Ishikawa (cell line): Measurements from ENCODE around the gene CDKN2A.

Experiments used
- CEBPB ChIP-seq: IDR thresholded peaks from 2 replicates; pipeline ENCODE4 v1.6.1; 2012
- CREB1 ChIP-seq: IDR thresholded peaks from 2 replicates; pipeline ENCODE4 v1.6.1; 2012; ENCODE audit warnings: low read depth
- EGR1 ChIP-seq: IDR thresholded peaks from 2 replicates; pipeline ENCODE4 v1.6.1; 2012
- EP300 ChIP-seq: IDR thresholded peaks from 2 replicates; pipeline ENCODE4 v1.6.1; 2012; ENCODE audit warnings: borderline replicate concordance
- FOXM1 ChIP-seq: IDR thresholded peaks from 2 replicates; pipeline ENCODE4 v1.6.1; 2012; ENCODE audit warnings: low read depth, borderline replicate concordance
- MAX ChIP-seq: IDR thresholded peaks from 2 replicates; pipeline ENCODE4 v1.6.1; 2012
- NFIC ChIP-seq: IDR thresholded peaks from 2 replicates; pipeline ENCODE4 v1.6.1; 2012
- RAD21 ChIP-seq: IDR thresholded peaks from 2 replicates; pipeline ENCODE4 v1.6.1; 2012; ENCODE audit warnings: low read depth
- REST ChIP-seq: IDR thresholded peaks from 2 replicates; pipeline ENCODE4 v1.6.1; 2012; ENCODE audit warnings: low read depth, mild to moderate bottlenecking
- TAF1 ChIP-seq: IDR thresholded peaks from 2 replicates; pipeline ENCODE4 v1.6.1; 2012; ENCODE audit warnings: low read depth, mild to moderate bottlenecking
- TCF12 ChIP-seq: IDR thresholded peaks from 2 replicates; pipeline ENCODE4 v1.6.1; 2012; ENCODE audit warnings: low read depth
- TEAD4 ChIP-seq: IDR thresholded peaks from 2 replicates; pipeline ENCODE4 v1.6.1; 2012
- USF1 ChIP-seq: IDR thresholded peaks from 2 replicates; pipeline ENCODE4 v1.6.1; 2012
- YY1 ChIP-seq: IDR thresholded peaks from 2 replicates; pipeline ENCODE4 v1.6.1; 2012; ENCODE audit warnings: low read depth
- ZBTB7A ChIP-seq: IDR thresholded peaks from 2 replicates; pipeline ENCODE4 v1.6.1; 2012; ENCODE audit warnings: low read depth

The CDKN2A gene

GRCh38 chr9:21967702-21968101 lies 26.5 kb downstream of the CDKN2A start:
- TF ChIP-seq RAD21, result no peak

GRCh38 chr9:21967169-21967568 lies 27.0 kb downstream of the CDKN2A start:
- no peak for TF ChIP-seq TAF1
- TF ChIP-seq EGR1, result no peak
- TF ChIP-seq YY1, result no peak
- TF ChIP-seq CREB1, result no peak
- TF ChIP-seq TCF12, result no peak
- no peak for TF ChIP-seq EP300
- no peak for TF ChIP-seq ZBTB7A

- TF ChIP-seq CREB1 (no peak), CEBPB (no peak), RAD21 (no peak), TAF1 (no peak), MAX (no peak), TEAD4 (no peak), REST (no peak), USF1 (no peak), TCF12 (no peak), FOXM1 (no peak), ZBTB7A (no peak)
Observed at GRCh38 chr9:21966140-21966851, 27.9 kb downstream of the CDKN2A start.

- TF ChIP-seq TCF12 (no peak; the same call in 1 of the 2 replicates), CREB1 (no peak), EGR1 (no peak), TAF1 (no peak), CEBPB (no peak), USF1 (no peak), RAD21 (peak; percentile 29; the same call in 1 of the 2 replicates), REST (no peak), EP300 (no peak), ZBTB7A (no peak), FOXM1 (no peak), YY1 (no peak), MAX (peak; percentile 38; the same call in 1 of the 2 replicates), NFIC (peak; percentile 52; the same call in 1 of the 2 replicates)
Observed at GRCh38 chr9:21965401-21965951, 28.7 kb downstream of the CDKN2A start.

- TF ChIP-seq EP300, result no peak
- no peak for TF ChIP-seq FOXM1
- no peak for TF ChIP-seq TCF12
- peak; percentile 36 for TF ChIP-seq CREB1
- peak; percentile 80 for TF ChIP-seq NFIC
- no peak for TF ChIP-seq RAD21
- TF ChIP-seq USF1, result peak; percentile 70
- peak; percentile 30; the same call in 1 of the 2 replicates for TF ChIP-seq TAF1
- peak; percentile 45; the same call in 1 of the 2 replicates for TF ChIP-seq MAX
Observed at GRCh38 chr9:21964925-21965385, 29.2 kb downstream of the CDKN2A start.
